Muscle of back (tissue), 11 donors: ENCODE measurements around the gene CHCHD6. TPM values are rescaled to one million over a fixed set of nuclear protein-coding genes. Genes with fewer than 3 reads are reported as not detected.
"Not testable (repeated sequence)": the region's sequence is repeated elsewhere in the genome, so short reads cannot be mapped to it uniquely, and the experiment has no call there.

Experiments used
- DNase-seq, 3 donors: peaks; one replicate each; pipeline versions ENCODE4 v3.0.0 to v3.0.0-alpha.2; 2013
- polyA plus RNA-seq, 10 donors: library from polyadenylated mRNA; unstranded; fragments of 120-200 nt; gene quantifications; one replicate each; pipeline ENCODE4 v1.2.1, GENCODE V29; 2013; ENCODE audit not compliant: insufficient read length in 10 of 10

The CHCHD6 gene
- polyA plus RNA-seq, 10 donors, result 5.3 to 13.7 (median 8.0) TPM

GRCh38 chr3:126765187-126766069 is 61.4 kb downstream of the CHCHD6 start:
- no peak for DNase-seq

GRCh38 chr3:126766653-126767052 is 62.6 kb downstream of the CHCHD6 start:
- no peak for DNase-seq

GRCh38 chr3:126768903-126769302 is 64.9 kb downstream of the CHCHD6 start:
- no peak for DNase-seq

DNA sequence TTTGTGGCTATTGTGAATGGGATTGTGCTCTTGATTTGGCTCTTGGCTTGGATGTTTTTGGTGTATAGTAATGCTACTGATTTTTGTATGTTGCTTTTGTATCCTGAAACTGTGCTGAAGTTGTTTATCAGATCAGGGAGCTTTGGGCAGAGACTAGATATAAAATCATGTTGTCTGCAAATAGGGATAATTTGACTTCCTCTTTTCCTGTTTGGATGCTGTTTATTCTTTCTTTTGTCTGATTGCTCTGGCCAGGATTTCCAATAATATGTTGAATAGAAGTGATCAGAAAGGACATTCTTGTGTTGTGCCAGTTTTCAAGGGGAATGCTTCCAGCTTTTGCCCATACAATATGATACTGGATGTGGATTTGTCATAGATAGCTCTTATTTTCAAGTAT is 66.1 kb downstream of the CHCHD6 start:
- no peak for DNase-seq

DNA sequence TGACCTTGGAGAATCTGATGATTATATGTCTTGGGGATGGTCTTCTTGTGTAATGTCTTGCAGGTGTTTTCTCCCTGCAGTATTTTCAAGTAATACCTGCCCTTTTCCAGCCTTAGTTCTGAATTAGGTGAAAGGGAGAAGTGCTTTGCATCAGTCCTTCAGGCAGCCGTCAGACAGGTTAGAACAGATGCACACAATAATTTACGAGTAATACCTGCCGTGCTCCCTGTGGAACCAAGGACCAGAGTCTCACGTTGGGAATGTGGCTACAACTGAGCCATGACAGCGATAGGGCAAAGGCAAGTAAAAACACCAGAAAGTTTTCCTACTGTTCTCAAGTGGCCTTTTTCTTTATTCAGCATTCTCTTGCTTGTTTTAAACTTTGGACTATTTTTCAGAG is 69.1 kb downstream of the CHCHD6 start:
- DNase-seq, result no peak

DNA sequence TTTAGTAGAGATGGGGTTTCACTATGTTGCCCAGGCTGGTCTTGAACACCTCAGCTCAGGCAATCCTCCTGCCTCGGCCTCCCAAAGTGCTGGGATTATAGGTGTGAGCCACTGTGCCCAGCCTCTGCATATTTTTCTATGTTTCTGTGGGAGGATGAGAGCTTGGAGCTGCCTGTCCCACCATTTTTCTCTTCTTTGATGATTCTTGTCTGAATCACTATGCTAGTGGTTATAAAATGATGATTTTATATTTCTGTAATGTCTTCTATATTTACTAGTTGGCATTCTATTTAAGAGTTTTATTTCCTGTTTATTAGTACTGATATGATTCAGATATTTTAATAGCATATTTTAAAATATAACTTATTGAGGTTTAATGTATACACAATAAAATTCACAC is 69.7 kb downstream of the CHCHD6 start:
- DNase-seq, result no peak

DNA sequence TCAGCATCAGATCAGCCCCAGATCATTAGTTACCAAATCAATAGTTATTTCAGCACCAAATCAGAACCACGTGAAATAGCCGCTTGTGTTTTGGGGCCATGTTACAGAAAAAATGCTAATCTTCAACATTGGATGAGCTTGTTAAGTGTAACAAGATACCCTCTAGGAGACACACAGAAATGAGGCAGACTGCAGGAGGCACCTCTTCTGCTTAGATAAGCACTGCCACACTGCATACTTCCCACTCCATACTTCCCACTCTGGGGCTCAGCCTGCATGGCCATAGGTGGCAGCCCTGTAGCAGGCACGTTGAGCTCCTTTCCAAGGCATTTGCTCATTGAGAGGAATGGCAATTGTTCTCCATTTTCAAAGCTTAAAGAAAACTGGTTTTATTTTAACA is 73.3 kb downstream of the CHCHD6 start:
- DNase-seq, result no peak

DNA sequence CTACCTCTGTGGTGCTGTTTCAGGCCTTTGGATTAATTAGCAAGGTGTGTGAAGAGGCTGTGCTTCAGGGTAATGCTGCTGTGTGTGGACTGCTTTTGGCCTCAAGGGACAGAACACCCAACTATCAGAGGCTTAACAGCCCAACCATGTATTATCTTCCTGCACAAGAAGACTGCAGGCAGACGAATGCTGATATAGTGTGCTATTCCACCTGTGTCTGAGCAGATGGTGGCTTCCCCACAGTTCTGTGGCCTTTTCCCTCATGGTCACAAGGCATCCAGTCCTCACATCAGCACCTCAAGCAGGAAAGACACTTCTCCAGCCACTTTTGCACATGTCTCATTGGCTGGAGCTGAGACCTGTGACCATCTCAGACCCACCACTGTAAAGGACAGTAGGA is 76.6 kb downstream of the CHCHD6 start:
- DNase-seq, result no peak

GRCh38 chr3:126781406-126781805 is 77.4 kb downstream of the CHCHD6 start:
- peak in 1 of 3 donors; percentile 39 for DNase-seq

GRCh38 chr3:126781889-126782491 is 78.0 kb downstream of the CHCHD6 start:
- DNase-seq, result peak; percentile 83 to 91 (median 91)

GRCh38 chr3:126782536-126782935 is 78.5 kb downstream of the CHCHD6 start:
- DNase-seq, result peak; percentile 11 to 86 (median 25)

GRCh38 chr3:126784254-126784653 is 80.2 kb downstream of the CHCHD6 start:
- no peak for DNase-seq

GRCh38 chr3:126791320-126791719 is 87.3 kb downstream of the CHCHD6 start:
- not testable (repeated sequence) for DNase-seq

GRCh38 chr3:126792998-126793397 is 89.0 kb downstream of the CHCHD6 start:
- no peak for DNase-seq

DNA sequence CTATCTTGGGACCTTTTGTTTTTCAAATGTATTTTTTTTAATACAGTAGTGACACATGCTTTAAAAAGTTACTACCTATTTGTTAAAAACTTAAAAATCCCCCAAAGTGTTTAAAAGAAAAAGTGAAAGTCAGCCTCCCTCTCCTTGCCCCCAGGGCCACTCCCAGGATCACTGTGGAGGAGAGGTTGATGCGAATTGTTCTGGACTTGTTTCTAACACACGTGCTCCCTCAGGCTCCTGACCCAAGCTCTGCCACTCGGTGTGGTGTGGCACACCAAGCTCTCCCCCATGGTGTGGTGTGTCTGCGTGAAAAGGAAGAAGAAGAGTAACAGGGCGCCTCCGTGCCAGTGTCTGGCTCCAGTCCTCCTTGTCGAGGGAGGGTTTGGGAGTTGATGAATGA is 93.5 kb downstream of the CHCHD6 start:
- DNase-seq, result no peak

DNA sequence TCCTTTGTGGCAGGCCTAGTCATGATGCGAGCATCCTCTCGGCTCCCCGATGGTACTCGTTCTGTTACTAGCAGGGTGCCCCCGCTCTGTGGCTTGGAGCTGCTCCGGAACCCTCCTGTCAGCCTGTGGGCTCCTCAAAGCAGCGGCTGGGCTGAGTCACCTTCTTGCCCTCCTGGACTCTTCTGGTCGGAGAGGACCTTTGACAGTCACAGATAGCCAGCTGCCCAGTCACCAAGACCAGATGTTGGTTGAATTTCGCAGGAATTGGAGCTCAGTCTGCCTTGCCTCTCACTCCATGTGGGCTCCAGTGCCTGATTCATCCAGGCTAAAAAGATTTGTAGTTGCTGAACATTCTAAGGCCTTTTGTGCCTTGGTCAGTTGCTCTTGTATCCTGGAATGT is 94.5 kb downstream of the CHCHD6 start:
- DNase-seq, result no peak

- no peak for DNase-seq
Measured at GRCh38 chr3:126799099-126799498, 95.1 kb downstream of the CHCHD6 start.

DNA sequence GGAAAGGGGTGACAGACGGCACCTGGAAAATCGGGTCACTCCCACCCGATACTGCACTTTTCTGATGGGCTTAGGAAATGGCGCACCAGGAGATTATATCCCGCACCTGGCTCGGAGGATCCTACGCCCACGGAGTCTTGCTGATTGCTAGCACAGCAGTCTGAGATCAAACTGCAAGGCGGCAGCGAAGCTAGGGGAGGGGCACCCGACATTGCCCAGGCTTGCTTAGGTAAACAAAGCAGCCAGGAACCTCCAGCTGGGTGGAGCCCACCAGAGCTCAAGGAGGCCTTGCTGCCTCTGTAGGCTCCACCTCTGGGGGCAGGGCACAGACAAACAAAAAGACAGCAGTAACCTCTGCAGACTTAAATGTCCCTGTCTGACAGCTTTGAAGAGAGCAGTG is 97.3 kb downstream of the CHCHD6 start:
- not testable (repeated sequence) for DNase-seq

DNA sequence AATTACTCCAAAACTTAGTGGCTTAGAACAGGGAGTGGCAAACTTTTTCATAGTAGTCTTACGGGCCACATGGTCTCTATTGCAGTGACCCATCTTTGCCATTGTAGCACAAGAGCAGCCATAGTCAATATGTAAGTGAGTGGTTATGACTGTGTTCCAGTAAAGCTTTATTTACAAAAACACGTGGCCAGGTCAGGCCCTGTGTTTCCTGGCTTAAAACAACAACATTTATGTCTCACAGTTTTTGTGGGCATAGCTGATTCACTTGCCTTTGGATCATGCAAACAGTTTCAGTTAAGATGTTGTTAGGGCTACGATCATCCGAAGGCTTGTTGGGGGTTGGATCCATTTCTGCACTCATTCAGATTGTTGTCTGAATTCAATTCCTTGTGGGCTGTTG is 103.8 kb downstream of the CHCHD6 start:
- no peak for DNase-seq

GRCh38 chr3:126811530-126811929 is 107.5 kb downstream of the CHCHD6 start:
- peak in 1 of 3 donors; percentile 13 for DNase-seq

GRCh38 chr3:126816298-126816697 is 112.3 kb downstream of the CHCHD6 start:
- no peak for DNase-seq

DNA sequence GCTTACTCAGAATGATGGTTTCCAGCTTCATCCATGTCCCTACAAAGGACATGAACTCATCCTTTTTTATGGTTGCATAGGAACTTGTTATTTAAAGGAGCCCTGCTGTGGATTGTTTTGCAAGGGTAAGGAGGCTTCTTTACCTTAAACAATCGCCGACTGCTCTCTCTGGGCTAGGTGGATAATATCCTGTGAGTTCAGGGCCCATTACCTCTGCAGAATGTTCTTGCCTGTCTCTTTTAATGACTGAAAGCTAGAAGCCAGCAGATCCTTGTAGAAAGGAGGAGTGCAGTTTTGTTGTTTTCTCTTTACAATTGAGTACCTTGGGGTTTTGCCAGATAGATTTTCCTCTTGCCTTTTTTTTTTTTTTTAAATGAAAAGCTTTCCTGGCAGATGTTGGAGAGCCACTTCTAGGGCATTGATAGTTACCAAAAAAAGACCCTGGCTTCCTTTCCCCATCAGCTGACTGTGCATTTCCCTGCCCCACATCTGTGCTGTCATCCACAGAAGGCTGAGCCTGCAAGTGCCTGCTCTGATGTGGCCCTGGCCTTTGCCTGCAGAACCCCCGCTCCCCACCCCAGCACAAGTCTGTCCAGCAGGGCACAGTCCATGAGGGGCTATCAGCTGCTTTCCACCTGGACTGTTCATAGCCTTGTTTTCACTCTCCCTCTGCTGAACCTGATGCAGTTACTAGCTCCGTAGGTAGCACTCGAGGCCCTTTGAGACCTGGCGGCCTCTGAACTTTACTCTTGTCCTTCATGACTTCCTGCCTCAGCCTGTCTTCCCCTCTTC is 113.1 kb downstream of the CHCHD6 start:
- peak; percentile 19 to 64 (median 30) for DNase-seq

DNA sequence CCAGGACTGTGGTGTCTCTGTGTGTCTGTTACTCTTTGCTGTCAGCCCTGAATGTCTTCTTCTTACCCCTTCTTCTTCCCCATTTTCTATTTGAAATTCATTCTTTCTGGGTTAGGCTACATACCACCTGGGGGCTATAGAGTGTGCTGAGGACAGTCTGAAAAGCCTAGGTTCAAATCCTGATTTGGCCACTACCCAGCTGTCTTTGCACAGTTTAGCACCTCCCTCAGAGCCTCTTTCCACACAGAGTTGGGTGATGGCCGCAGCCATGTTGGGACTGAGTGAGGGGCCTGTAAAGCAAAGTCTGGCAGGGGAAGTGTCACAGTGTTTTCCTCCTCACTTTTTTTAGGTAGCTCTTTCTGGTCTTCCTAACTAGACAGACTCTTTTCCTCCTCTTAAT is 113.7 kb downstream of the CHCHD6 start:
- no peak for DNase-seq
